PC-9 (cell line): ENCODE results near the gene MT1F. TPM values are rescaled to one million over a fixed set of nuclear protein-coding genes. Genes with fewer than 3 reads are reported as not detected.
A peak's percentile ranks its signal among the peaks of the same experiment; 100 is the strongest.

ENCODE experiments used
- BruUV-seq: library from RNA; stranded (reverse); fragments of 400-500 nt; replicated peaks from 2 replicates; lab custom pipeline; 2021; lab: Mats Ljungman, UMichigan
- CTCF ChIA-PET: fragments of 300-600 bp; sonication (Branson Sonifier 250); formaldehyde crosslinking; loops from one replicate; lab custom pipeline; 2022; ENCODE audit warnings: antibody characterized with exemption; lab: Charles Lee
- POLR2A ChIA-PET: fragments of 300-600 bp; sonication (Branson Sonifier 250); formaldehyde crosslinking; loops from one replicate; lab custom pipeline; 2022; ENCODE audit warnings: antibody characterized with exemption; ENCODE audit not compliant: unreplicated experiment; lab: Charles Lee
- DNase-seq, 2 experiments: peaks; one replicate each; pipeline versions ENCODE4 v3.0.0 to v3.0.0-alpha.2; 2015 to 2022; ENCODE audit warnings: mixed read lengths in 1 of 2
- H2AFZ ChIP-seq: fragments of 200-600 bp; sonication (generic); 2 replicates; pipeline ENCODE4 v1.8.1; 2017; ENCODE audit warnings: antibody characterized with exemption
- H3F3A ChIP-seq: fragments of 200-600 bp; sonication (generic); 2 replicates; pipeline ENCODE4 v1.8.1; 2017; ENCODE audit warnings: antibody characterized with exemption, mild to moderate bottlenecking, low read depth; ENCODE audit not compliant: insufficient read depth
- H3K27ac ChIP-seq: fragments of 200-600 bp; sonication (generic); 2 replicates; pipeline ENCODE4 v1.6.1; 2016; ENCODE audit warnings: mixed run types
- H3K27me3 ChIP-seq: fragments of 200-600 bp; sonication (generic); 2 replicates; pipeline ENCODE4 v1.6.1; 2016; ENCODE audit warnings: low read depth, mixed run types; ENCODE audit not compliant: insufficient read depth
- H3K36me3 ChIP-seq: fragments of 200-600 bp; sonication (generic); 2 replicates; pipeline ENCODE4 v1.6.1; 2016; ENCODE audit warnings: low read depth, mixed run types
- H3K4me1 ChIP-seq: fragments of 200-600 bp; sonication (generic); replicated peaks from 2 replicates; pipeline ENCODE4 v1.6.1; 2016; ENCODE audit warnings: mixed run types; ENCODE audit not compliant: insufficient read depth
- H3K4me2 ChIP-seq: fragments of 200-600 bp; sonication (generic); 2 replicates; pipeline ENCODE4 v1.6.1; 2017; ENCODE audit warnings: mixed run types
- H3K4me3 ChIP-seq: fragments of 200-600 bp; sonication (generic); 2 replicates; pipeline ENCODE4 v1.6.1; 2016; ENCODE audit warnings: mixed run types
- H3K79me2 ChIP-seq: fragments of 200-600 bp; sonication (generic); 2 replicates; pipeline ENCODE4 v1.6.1; 2017; ENCODE audit warnings: low read depth, mixed run types
- H3K9me2 ChIP-seq: fragments of 200-600 bp; sonication (generic); 2 replicates; pipeline ENCODE4 v1.8.1; 2017; ENCODE audit warnings: mild to moderate bottlenecking; ENCODE audit not compliant: insufficient read depth
- H3K9me3 ChIP-seq: fragments of 200-600 bp; sonication (generic); 2 replicates; pipeline ENCODE4 v1.8.1; 2016; ENCODE audit warnings: low read depth; ENCODE audit not compliant: insufficient read depth
- H4K20me1 ChIP-seq: fragments of 200-600 bp; sonication (generic); 2 replicates; pipeline ENCODE4 v1.8.1; 2017; ENCODE audit not compliant: insufficient read depth
- EZH2 ChIP-seq: fragments of 200-600 bp; sonication (generic); IDR thresholded peaks from 2 replicates; pipeline ENCODE4 v1.8.0; 2017; ENCODE audit warnings: antibody characterized with exemption, low read depth
- intact Hi-C: fragments of 100-400 bp; cut with micrococcal nuclease; formaldehyde crosslinking; loops from one replicate; pipeline ENCODE4 v1.10.0; 2022; ENCODE audit not compliant: unreplicated experiment
- total RNA-seq: library from RNA; stranded (reverse); gene quantifications from 2 replicates; pipeline ENCODE4 v1.2.3, GENCODE V29; 2021
- TF ChIP-seq, protein P1 (sequence below): fragments of 200-600 bp; sonication (generic); conservative IDR thresholded peaks from 2 replicates; pipeline ENCODE4 v1.6.1; 2017; ENCODE audit warnings: mixed run types, antibody characterized with exemption, mild to moderate bottlenecking, moderate library complexity

The MT1F gene
- total RNA-seq, 1 experiment from 2014 or later: 4.0 TPM

GRCh38 chr16:56690420-56691122 lies 32.8 kb downstream of the MT1F start:
- BruUV-seq: no TSS peak
- Histone ChIP-seq H4K20me1 (no peaks in the 10 kb centered on the region), H3F3A (peaks cover 22% of the 10 kb centered on the region), H3K27me3 (no peaks in the 10 kb centered on the region), H2AFZ (no peak overlapping the region), H3K9me3 (peaks cover 6% of the 10 kb centered on the region; the same call in 1 of the 2 replicates), H3K79me2 (no peaks in the 10 kb centered on the region), H3K27ac (no peak overlapping the region), H3K4me2 (no peak overlapping the region), H3K9me2 (no peaks in the 10 kb centered on the region), H3K4me3 (no peak overlapping the region), H3K36me3 (no peaks in the 10 kb centered on the region), H3K4me1 (peaks cover 45% of the 10 kb centered on the region)
- CTCF ChIA-PET: no interaction called here
- intact Hi-C loops: no loop called here
- no peak for DNase-seq
- no peak for TF ChIP-seq EZH2
- TF ChIP-seq, protein P1, sequence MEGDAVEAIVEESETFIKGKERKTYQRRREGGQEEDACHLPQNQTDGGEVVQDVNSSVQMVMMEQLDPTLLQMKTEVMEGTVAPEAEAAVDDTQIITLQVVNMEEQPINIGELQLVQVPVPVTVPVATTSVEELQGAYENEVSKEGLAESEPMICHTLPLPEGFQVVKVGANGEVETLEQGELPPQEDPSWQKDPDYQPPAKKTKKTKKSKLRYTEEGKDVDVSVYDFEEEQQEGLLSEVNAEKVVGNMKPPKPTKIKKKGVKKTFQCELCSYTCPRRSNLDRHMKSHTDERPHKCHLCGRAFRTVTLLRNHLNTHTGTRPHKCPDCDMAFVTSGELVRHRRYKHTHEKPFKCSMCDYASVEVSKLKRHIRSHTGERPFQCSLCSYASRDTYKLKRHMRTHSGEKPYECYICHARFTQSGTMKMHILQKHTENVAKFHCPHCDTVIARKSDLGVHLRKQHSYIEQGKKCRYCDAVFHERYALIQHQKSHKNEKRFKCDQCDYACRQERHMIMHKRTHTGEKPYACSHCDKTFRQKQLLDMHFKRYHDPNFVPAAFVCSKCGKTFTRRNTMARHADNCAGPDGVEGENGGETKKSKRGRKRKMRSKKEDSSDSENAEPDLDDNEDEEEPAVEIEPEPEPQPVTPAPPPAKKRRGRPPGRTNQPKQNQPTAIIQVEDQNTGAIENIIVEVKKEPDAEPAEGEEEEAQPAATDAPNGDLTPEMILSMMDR: no peak
- POLR2A ChIA-PET: no interaction called here

- intact Hi-C loops: loop anchor here (2.0 kb wide), 1 partner anchor 85 kb away; no protein-coding TSS in a partner anchor
- peak overlapping the region; percentile 25 for H3K4me2 ChIP-seq
- peak overlapping the region; percentile 54 for H3K27ac ChIP-seq
- CTCF ChIA-PET: no interaction called here
- H2AFZ ChIP-seq: no peak overlapping the region
- H3K9me2 ChIP-seq: no peaks in the 10 kb centered on the region
- peaks cover 22% of the 10 kb centered on the region for H3F3A ChIP-seq
- peak; percentile 92 to 96 for DNase-seq
- H3K4me3 ChIP-seq: no peak overlapping the region
- peaks cover 48% of the 10 kb centered on the region for H3K4me1 ChIP-seq
- TF ChIP-seq, protein P1: no peak
- TF ChIP-seq EZH2: no peak
- H3K9me3 ChIP-seq: no peaks in the 10 kb centered on the region
- H3K79me2 ChIP-seq: no peaks in the 10 kb centered on the region
- no TSS peak for BruUV-seq
- no peaks in the 10 kb centered on the region for H3K36me3 ChIP-seq
- no peaks in the 10 kb centered on the region for H3K27me3 ChIP-seq
- H4K20me1 ChIP-seq: no peaks in the 10 kb centered on the region
- POLR2A ChIA-PET: no interaction called here
Observed at GRCh38 chr16:56691885-56692284, 34.1 kb downstream of the MT1F start.

DNA sequence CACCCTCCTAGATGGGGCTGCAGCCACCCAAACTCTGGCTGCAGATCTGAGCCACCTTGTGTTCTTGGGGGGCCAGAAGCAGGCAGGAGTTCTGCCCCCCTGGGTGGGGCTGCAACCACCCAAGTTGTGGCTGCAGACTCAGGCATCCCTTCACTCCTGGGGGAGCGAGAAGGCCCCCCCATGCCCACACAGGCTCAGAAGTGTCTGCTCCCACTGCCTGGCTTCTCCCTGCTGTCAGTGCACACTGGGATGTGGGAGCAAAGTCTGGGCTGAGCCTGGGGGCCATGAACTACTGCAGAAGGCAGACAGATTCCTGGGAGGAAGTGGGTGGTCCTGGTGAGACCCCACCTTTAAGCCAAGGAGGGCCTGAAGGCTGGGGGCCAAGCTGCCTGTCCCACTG lies 37.5 kb downstream of the MT1F start:
- DNase-seq: no peak
- Histone ChIP-seq H4K20me1 (no peaks in the 10 kb centered on the region), H3K27me3 (no peaks in the 10 kb centered on the region), H3K4me2 (no peak overlapping the region), H3K79me2 (no peaks in the 10 kb centered on the region), H3K4me3 (no peak overlapping the region), H3K4me1 (peaks cover 29% of the 10 kb centered on the region), H2AFZ (no peak overlapping the region), H3K9me2 (no peaks in the 10 kb centered on the region), H3K27ac (no peak overlapping the region), H3F3A (peaks cover 5% of the 10 kb centered on the region), H3K9me3 (no peaks in the 10 kb centered on the region), H3K36me3 (no peaks in the 10 kb centered on the region)
- ChIA-PET CTCF (no interaction called here), POLR2A (no interaction called here)
- TF ChIP-seq, protein P1: no peak
- TF ChIP-seq EZH2: no peak
- intact Hi-C loops: no loop called here
- no TSS peak for BruUV-seq
